ENCODE results near the gene TOGARAM2. TPM values are rescaled to one million over a fixed set of nuclear protein-coding genes. Genes with fewer than 3 reads are reported as not detected.

Gene TOGARAM2
- total RNA-seq, 2 experiments from 2014 or later: 0.03 TPM; not detected in 1

GRCh38 chr2:29047083-29047845, 66.2 kb downstream of the TOGARAM2 start:
- POLR2A ChIA-PET: interaction anchor here (1.0 kb wide), 1 partner anchor 10 kb away, joined by 3 read pairs; no protein-coding TSS in a partner anchor
- no peak for TF ChIP-seq CTCF (conservative IDR thresholded peaks at IDR 0.05; ENCODE audit: low read length)
- no peaks in the 10 kb centered on the region for H3K9me2 ChIP-seq (ENCODE audit: insufficient read depth, low read length)
- H2AFZ ChIP-seq (ENCODE audit: low read length): no peak overlapping the region
- no peaks in the 10 kb centered on the region for H3K4me1 ChIP-seq (ENCODE audit: insufficient read depth, low read length, poor library complexity, severe bottlenecking)
- no peaks in the 10 kb centered on the region for H4K20me1 ChIP-seq (ENCODE audit: insufficient read depth, low read length)
- CTCF ChIA-PET (ENCODE audit: unreplicated experiment): no interaction called here
- H3K36me3 ChIP-seq (ENCODE audit: insufficient read depth, low read length): no peaks in the 10 kb centered on the region
- no peak overlapping the region for H3K27ac ChIP-seq (ENCODE audit: low read depth, low read length, poor library complexity, severe bottlenecking)
- H3K9me3 ChIP-seq (ENCODE audit: low read length): no peaks in the 10 kb centered on the region
- no peak overlapping the region for H3K4me2 ChIP-seq (ENCODE audit: low read length)
- H3K4me3 ChIP-seq (ENCODE audit: low read depth, low read length, poor library complexity, severe bottlenecking): no peak overlapping the region
- DNase-seq (ENCODE audit: low spot score): no peak
- intact Hi-C loops (cut with micrococcal nuclease; ENCODE audit: unreplicated experiment): no loop called here
- H3K79me2 ChIP-seq (ENCODE audit: insufficient read depth, low read depth, low read length): no peaks in the 10 kb centered on the region
- BruUV-seq (replicated peaks): no TSS peak

- H3K9me2 ChIP-seq (ENCODE audit: insufficient read depth, low read length): no peaks in the 10 kb centered on the region
- H3K36me3 ChIP-seq (ENCODE audit: insufficient read depth, low read length): no peaks in the 10 kb centered on the region
- H3K4me1 ChIP-seq (ENCODE audit: insufficient read depth, low read length, poor library complexity, severe bottlenecking): no peaks in the 10 kb centered on the region
- POLR2A ChIA-PET: interaction anchor here (0.6 kb wide), 1 partner anchor 119 kb away, joined by 3 read pairs; no protein-coding TSS in a partner anchor
- no peaks in the 10 kb centered on the region for H4K20me1 ChIP-seq (ENCODE audit: insufficient read depth, low read length)
- CTCF ChIA-PET (ENCODE audit: unreplicated experiment): no interaction called here
- no peak for DNase-seq (ENCODE audit: low spot score)
- no peak overlapping the region for H3K4me2 ChIP-seq (ENCODE audit: low read length)
- no peaks in the 10 kb centered on the region for H3K9me3 ChIP-seq (ENCODE audit: low read length)
- TF ChIP-seq CTCF (conservative IDR thresholded peaks at IDR 0.05; ENCODE audit: low read length) (no peak), EZH2phosphoT487 (IDR thresholded peaks at IDR 0.05; ENCODE audit: borderline replicate concordance, low read depth, low read length) (no peak)
- H3K27ac ChIP-seq (ENCODE audit: low read depth, low read length, poor library complexity, severe bottlenecking): no peak overlapping the region
- intact Hi-C loops (cut with micrococcal nuclease; ENCODE audit: unreplicated experiment): no loop called here
- no peak overlapping the region for H2AFZ ChIP-seq (ENCODE audit: low read length)
- no peaks in the 10 kb centered on the region for H3K79me2 ChIP-seq (ENCODE audit: insufficient read depth, low read depth, low read length)
- no TSS peak for BruUV-seq (replicated peaks)
- H3K4me3 ChIP-seq (ENCODE audit: low read depth, low read length, poor library complexity, severe bottlenecking): no peak overlapping the region
These were observed 69.5 kb downstream of the TOGARAM2 start for GRCh38 chr2:29050591-29050990.

GRCh38 chr2:29051730-29052129, 70.6 kb downstream of the TOGARAM2 start:
- no peak for DNase-seq (ENCODE audit: low spot score)
- TF ChIP-seq EZH2phosphoT487 (IDR thresholded peaks at IDR 0.05; ENCODE audit: borderline replicate concordance, low read depth, low read length) (no peak), CTCF (conservative IDR thresholded peaks at IDR 0.05; ENCODE audit: low read length) (no peak)
- no peaks in the 10 kb centered on the region for H4K20me1 ChIP-seq (ENCODE audit: insufficient read depth, low read length)
- H3K36me3 ChIP-seq (ENCODE audit: insufficient read depth, low read length): no peaks in the 10 kb centered on the region
- no peaks in the 10 kb centered on the region for H3K9me3 ChIP-seq (ENCODE audit: low read length)
- no peak overlapping the region for H3K4me3 ChIP-seq (ENCODE audit: low read depth, low read length, poor library complexity, severe bottlenecking)
- no peaks in the 10 kb centered on the region for H3K9me2 ChIP-seq (ENCODE audit: insufficient read depth, low read length)
- H3K4me2 ChIP-seq (ENCODE audit: low read length): no peak overlapping the region
- POLR2A ChIA-PET: interaction anchor here (0.6 kb wide), 1 partner anchor 184 kb away, joined by 3 read pairs; no protein-coding TSS in a partner anchor
- H3K27ac ChIP-seq (ENCODE audit: low read depth, low read length, poor library complexity, severe bottlenecking): no peak overlapping the region
- CTCF ChIA-PET (ENCODE audit: unreplicated experiment): no interaction called here
- H2AFZ ChIP-seq (ENCODE audit: low read length): no peak overlapping the region
- no TSS peak for BruUV-seq (replicated peaks)
- no peaks in the 10 kb centered on the region for H3K79me2 ChIP-seq (ENCODE audit: insufficient read depth, low read depth, low read length)
- intact Hi-C loops (cut with micrococcal nuclease; ENCODE audit: unreplicated experiment): no loop called here
- H3K4me1 ChIP-seq (ENCODE audit: insufficient read depth, low read length, poor library complexity, severe bottlenecking): no peaks in the 10 kb centered on the region

All from OCI-LY7 (cell line).